T-cell (primary cell): ENCODE data around the gene CKMT1B. TPM values are rescaled to one million over a fixed set of nuclear protein-coding genes. Genes with fewer than 3 reads are reported as not detected.
"Not testable (repeated sequence)": the region's sequence is repeated elsewhere in the genome, so short reads cannot be mapped to it uniquely, and the experiment has no call there.

Source experiments
- ATAC-seq, 4 experiments: fragments of 200-7000 bp in 3 of 4; fragments of 150-1000 bp in 1 of 4; cut with Tn5 transposase; replicated peaks in 1 of 4; 1 replicate in 3 of 4; 2 replicates in 1 of 4; pipeline ENCODE4 v1.10.0; 2021; ENCODE audit warnings: moderate library complexity in 3 of 4, mild to moderate bottlenecking in 2 of 4, moderate number of reproducible peaks in 1 of 4
- CTCF ChIA-PET, 2 donors: fragments of 300-600 bp; sonication (Branson Sonifier 250); formaldehyde crosslinking; loops; one replicate each; lab custom pipeline; 2022; ENCODE audit warnings: antibody characterized with exemption in 2 of 2; lab: Charles Lee
- POLR2A ChIA-PET, 2 donors: fragments of 300-600 bp; sonication (Branson Sonifier 250); formaldehyde crosslinking; loops; one replicate each; lab custom pipeline; 2022; ENCODE audit warnings: antibody characterized with exemption in 2 of 2; lab: Charles Lee
- DNase-seq, 35 experiments: peaks; one replicate each; pipeline versions ENCODE4 v3.0.0 to v3.0.0-alpha.2; 2013 to 2023
- H3K27ac ChIP-seq: one replicate; pipeline ENCODE4 v1.5.1; 2013; ENCODE audit warnings: low read length
- H3K27me3 ChIP-seq, 2 experiments: replicated peaks in 1 of 2; 1 replicate in 1 of 2; 2 replicates in 1 of 2; pipeline versions ENCODE4 v1.6.1 to v1.7.0; 2013; ENCODE audit warnings: low read length in 1 of 2, mixed read lengths in 1 of 2; ENCODE audit not compliant: control insufficient read depth in 2 of 2, insufficient read depth in 2 of 2; ENCODE audit errors: extremely low read depth in 1 of 2
- H3K36me3 ChIP-seq, 2 donors: 1 replicate in 1 of 2; 2 replicates in 1 of 2; pipeline versions ENCODE4 v1.6.1 to v1.7.0; 2013; ENCODE audit warnings: low read length in 1 of 2; ENCODE audit not compliant: control insufficient read depth in 2 of 2, insufficient read depth in 1 of 2; ENCODE audit errors: extremely low read depth in 1 of 2
- H3K4me1 ChIP-seq, 2 experiments: 1 replicate in 1 of 2; 2 replicates in 1 of 2; pipeline versions ENCODE4 v1.6.1 to v1.7.0; 2013; ENCODE audit warnings: low read length in 2 of 2, mixed read lengths in 1 of 2; ENCODE audit not compliant: insufficient read depth in 2 of 2, control insufficient read depth in 1 of 2; ENCODE audit errors: extremely low read depth in 1 of 2
- H3K4me3 ChIP-seq, 2 donors: 1 replicate in 1 of 2; 2 replicates in 1 of 2; pipeline versions ENCODE4 v1.5.1 to v1.7.0; 2013; ENCODE audit warnings: mild to moderate bottlenecking in 2 of 2, low read length in 1 of 2, moderate library complexity in 1 of 2; ENCODE audit not compliant: control insufficient read depth in 1 of 2; ENCODE audit errors: extremely low read depth in 1 of 2
- H3K9me3 ChIP-seq: 2 replicates; pipeline ENCODE4 v1.7.0; 2013
- H3K27ac Mint-ChIP-seq, 2 donors: one replicate each; pipeline ENCODE4 v1.8.0; 2020 to 2021; ENCODE audit warnings: mild to moderate bottlenecking in 2 of 2, mixed read lengths in 2 of 2
- H3K27me3 Mint-ChIP-seq, 2 donors: one replicate each; pipeline ENCODE4 v1.8.0; 2021 to 2022; ENCODE audit warnings: mixed read lengths in 2 of 2
- H3K36me3 Mint-ChIP-seq: one replicate; pipeline ENCODE4 v1.8.0; 2021; ENCODE audit warnings: mixed read lengths
- H3K4me1 Mint-ChIP-seq, 3 donors: one replicate each; pipeline ENCODE4 v1.8.0; 2020 to 2022; ENCODE audit warnings: mixed read lengths in 3 of 3, mild to moderate bottlenecking in 1 of 3
- H3K4me3 Mint-ChIP-seq, 3 donors: one replicate each; pipeline ENCODE4 v1.8.0; 2020 to 2022; ENCODE audit warnings: mild to moderate bottlenecking in 3 of 3, mixed read lengths in 3 of 3, moderate library complexity in 3 of 3
- H3K9me3 Mint-ChIP-seq, 3 donors: one replicate each; pipeline ENCODE4 v1.8.0; 2020 to 2022; ENCODE audit warnings: mixed read lengths in 3 of 3
- WGBS: methylation state at CpG from one replicate; pipeline ENCODE4 v1.1.5; 2013; ENCODE audit warnings: missing lambda C conversion rate; ENCODE audit not compliant: insufficient coverage; 5-methylcytosine and 5-hydroxymethylcytosine counted together
- total RNA-seq, 35 experiments: library from RNA in 6 of 35; stranded (reverse) in 6 of 35; fragments of 120-200 nt in 1 of 35; gene quantifications; one replicate each; pipeline versions ENCODE4 v1.2.1 to v1.2.4 and lab custom pipeline; 2013 to 2026

Gene CKMT1B
- total RNA-seq (not detected), total RNA-seq (lab: John Stamatoyannopoulos, UW) (0 reads per million in 29 experiments)
- total RNA-seq (2013): not detected

GRCh38 chr15:43593328-43594190, at the start of gene CKMT1B:
Gene CKMT1B, plus strand, starts transcription at chr15:43594027. Its CDS starts 192 bp downstream, at chr15:43594219.
- CTCF ChIA-PET, H3K27ac Mint-ChIP-seq, H3K36me3 ChIP-seq, H3K4me3 ChIP-seq, H3K36me3 Mint-ChIP-seq, POLR2A ChIA-PET, H3K4me3 Mint-ChIP-seq, DNase-seq, H3K4me1 Mint-ChIP-seq, H3K27ac ChIP-seq, H3K9me3 ChIP-seq, H3K27me3 ChIP-seq, H3K9me3 Mint-ChIP-seq, H3K4me1 ChIP-seq: not testable (repeated sequence)
- no CpG with 5 or more reads among the region's 43 CpGs for WGBS
- H3K27me3 Mint-ChIP-seq: peaks cover 12 to 14% of the 10 kb centered on the region in 2 donors
- ATAC-seq: peak in 3 of 4 experiments; percentile 10 to 19 (median 14)

GRCh38 chr15:43544266-43544665, 49.6 kb upstream of the CKMT1B start:
- DNase-seq (no peak), ATAC-seq (no peak)
- Mint-ChIP-seq H3K4me1 (peaks cover 0 to 3% (median 0%) of the 10 kb centered on the region in 3 donors), H3K4me3 (no peak overlapping the region), H3K9me3 (no peaks in the 10 kb centered on the region), H3K36me3 (peaks cover 14% of the 10 kb centered on the region), H3K27me3 (no peaks in the 10 kb centered on the region), H3K27ac (no peak overlapping the region)
- ChIA-PET POLR2A (no interaction called here), CTCF (no interaction called here)
- no peaks in the 10 kb centered on the region for H3K9me3 ChIP-seq
- no peaks in the 10 kb centered on the region for H3K4me1 ChIP-seq
- H3K27me3 ChIP-seq: no peaks in the 10 kb centered on the region
- H3K4me3 ChIP-seq: no peak overlapping the region
- H3K27ac ChIP-seq: no peak overlapping the region
- H3K36me3 ChIP-seq: no peaks in the 10 kb centered on the region

GRCh38 chr15:43545426-43545825, 48.4 kb upstream of the CKMT1B start:
- Histone ChIP-seq H3K27me3 (no peaks in the 10 kb centered on the region), H3K4me3 (no peak overlapping the region), H3K36me3 (no peaks in the 10 kb centered on the region), H3K9me3 (no peaks in the 10 kb centered on the region), H3K4me1 (no peaks in the 10 kb centered on the region), H3K27ac (no peak overlapping the region)
- DNase-seq (no peak), ATAC-seq (no peak)
- Mint-ChIP-seq H3K9me3 (no peaks in the 10 kb centered on the region), H3K4me3 (no peak overlapping the region), H3K4me1 (peaks cover 0 to 3% (median 0%) of the 10 kb centered on the region in 3 donors), H3K36me3 (peaks cover 14% of the 10 kb centered on the region), H3K27ac (no peak overlapping the region), H3K27me3 (no peaks in the 10 kb centered on the region)
- ChIA-PET POLR2A (no interaction called here), CTCF (no interaction called here)
- no CpG with 5 or more reads among the region's 1 CpG for WGBS

GRCh38 chr15:43547539-43547938, 46.3 kb upstream of the CKMT1B start:
- WGBS: no CpG with 5 or more reads among the region's 2 CpGs
- ATAC-seq (no peak), DNase-seq (no peak)
- Histone ChIP-seq H3K36me3 (no peaks in the 10 kb centered on the region), H3K27me3 (no peaks in the 10 kb centered on the region), H3K4me3 (no peak overlapping the region), H3K27ac (no peak overlapping the region), H3K9me3 (no peaks in the 10 kb centered on the region), H3K4me1 (no peaks in the 10 kb centered on the region)
- no peaks in the 10 kb centered on the region for H3K9me3 Mint-ChIP-seq
- H3K4me3 Mint-ChIP-seq: no peak overlapping the region
- H3K36me3 Mint-ChIP-seq: peaks cover 26% of the 10 kb centered on the region
- ChIA-PET CTCF (no interaction called here), POLR2A (no interaction called here)
- no peak overlapping the region for H3K27ac Mint-ChIP-seq
- H3K4me1 Mint-ChIP-seq: no peaks in the 10 kb centered on the region
- H3K27me3 Mint-ChIP-seq: no peaks in the 10 kb centered on the region

GRCh38 chr15:43550527-43551363, 43.1 kb upstream of the CKMT1B start:
- Histone ChIP-seq H3K27ac (no peak overlapping the region), H3K4me3 (no peak overlapping the region), H3K4me1 (no peaks in the 10 kb centered on the region), H3K9me3 (no peaks in the 10 kb centered on the region), H3K27me3 (no peaks in the 10 kb centered on the region), H3K36me3 (peaks cover 0 to 1% of the 10 kb centered on the region in 2 donors)
- Mint-ChIP-seq H3K9me3 (no peaks in the 10 kb centered on the region), H3K27me3 (no peaks in the 10 kb centered on the region), H3K36me3 (peaks cover 28% of the 10 kb centered on the region), H3K4me3 (no peak overlapping the region), H3K27ac (no peak overlapping the region), H3K4me1 (no peaks in the 10 kb centered on the region)
- ChIA-PET POLR2A (no interaction called here), CTCF (no interaction called here)
- DNase-seq (no peak), ATAC-seq (no peak)
- WGBS: no CpG with 5 or more reads among the region's 10 CpGs

- H3K9me3 ChIP-seq: no peaks in the 10 kb centered on the region
- WGBS: no CpG with 5 or more reads among the region's 4 CpGs
- no peak overlapping the region for H3K4me3 ChIP-seq
- peaks cover 30% of the 10 kb centered on the region for H3K36me3 Mint-ChIP-seq
- H3K27me3 Mint-ChIP-seq: no peaks in the 10 kb centered on the region
- H3K27ac ChIP-seq: no peak overlapping the region
- H3K36me3 ChIP-seq: peaks cover 2 to 6% of the 10 kb centered on the region in 2 donors
- H3K27me3 ChIP-seq: no peaks in the 10 kb centered on the region
- POLR2A ChIA-PET: interaction anchor here in 1 of 2 donors (0.6 kb wide), 1 partner anchor 36 kb away, joined by 3 read pairs; no protein-coding TSS in a partner anchor
- no peaks in the 10 kb centered on the region for H3K9me3 Mint-ChIP-seq
- no peaks in the 10 kb centered on the region for H3K4me1 Mint-ChIP-seq
- H3K27ac Mint-ChIP-seq: no peak overlapping the region
- no peak overlapping the region for H3K4me3 Mint-ChIP-seq
- DNase-seq: no peak
- CTCF ChIA-PET: interaction anchor here in 1 of 2 donors (0.6 kb wide), 1 partner anchor 38 kb away, joined by 7 read pairs; no protein-coding TSS in a partner anchor
- H3K4me1 ChIP-seq: no peaks in the 10 kb centered on the region
- no peak for ATAC-seq
Measured at GRCh38 chr15:43552256-43552655, 41.6 kb upstream of the CKMT1B start.
